Tibial artery (tissue), 4 donors: ENCODE data around the gene LEKR1.
"Not testable (repeated sequence)": the region's sequence is repeated elsewhere in the genome, so short reads cannot be mapped to it uniquely, and the experiment has no call there.

Experiments
- DNase-seq, 2 donors: peaks; one replicate each; pipeline ENCODE4 v3.0.0-alpha.2; 2019
- H3K27ac ChIP-seq, 2 donors: fragments of 200-600 bp; sonication (generic) in 1 of 2; 1 replicate in 1 of 2; 2 replicates in 1 of 2; pipeline ENCODE4 v1.5.1; 2018 to 2019; ENCODE audit warnings: mild to moderate bottlenecking in 1 of 2
- H3K27me3 ChIP-seq, 2 donors: fragments of 200-600 bp; sonication (generic) in 1 of 2; one replicate each; pipeline versions ENCODE4 v1.5.1 to v1.6.0; 2016 to 2019
- H3K36me3 ChIP-seq, 3 donors: fragments of 200-600 bp; sonication (generic) in 2 of 3; one replicate each; pipeline ENCODE4 v1.5.1; 2016 to 2019; ENCODE audit warnings: mild to moderate bottlenecking in 2 of 3
- H3K4me1 ChIP-seq, 4 donors: fragments of 200-600 bp; sonication (generic) in 2 of 4; 1 replicate in 3 of 4; 2 replicates in 1 of 4; pipeline ENCODE4 v1.5.1; 2016 to 2019
- H3K4me3 ChIP-seq, 2 donors: fragments of 200-600 bp; sonication (generic) in 1 of 2; 1 replicate in 1 of 2; 2 replicates in 1 of 2; pipeline ENCODE4 v1.5.1; 2018 to 2019; ENCODE audit warnings: mild to moderate bottlenecking in 2 of 2
- H3K9me3 ChIP-seq, 3 donors: fragments of 200-600 bp; sonication (generic) in 1 of 3; one replicate each; pipeline ENCODE4 v1.5.1; 2016 to 2019
- intact Hi-C: fragments of 100-400 bp; cut with DNase I; formaldehyde crosslinking; loops from one replicate; pipeline ENCODE4 v1.15.0; 2023; ENCODE audit warnings: low total_unique reads
- TF ChIP-seq, protein P1 (sequence below), 2 experiments: fragments of 200-600 bp in 1 of 2; fragments of 450-650 bp in 1 of 2; IDR thresholded peaks; one replicate each; pipeline ENCODE4 v1.5.1; 2017 to 2019; ENCODE audit warnings: antibody characterized with exemption in 2 of 2, mild to moderate bottlenecking in 1 of 2, moderate library complexity in 1 of 2

Gene LEKR1

DNA sequence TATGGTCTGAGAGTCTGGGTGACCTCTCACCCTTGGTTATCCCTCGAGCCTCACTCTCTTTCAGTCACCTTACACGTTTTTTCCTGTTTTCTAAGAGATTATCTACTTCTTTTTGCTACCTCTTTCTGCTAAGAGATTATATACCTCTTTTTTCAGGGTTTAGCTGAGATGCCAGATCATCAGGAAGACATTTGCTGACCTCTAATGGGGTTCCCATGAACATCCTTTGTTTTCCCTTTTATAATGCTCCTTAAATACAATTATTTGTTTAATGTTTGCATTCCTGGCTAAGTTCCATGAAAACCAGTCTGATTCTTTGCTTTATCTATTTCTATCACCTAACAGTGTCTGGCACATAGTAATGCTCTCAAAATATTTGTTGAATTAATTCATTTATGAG, 39.6 kb downstream of the LEKR1 start:
- Histone ChIP-seq H3K9me3 (no peaks in the 10 kb centered on the region), H3K4me1 (no peaks in the 10 kb centered on the region), H3K36me3 (no peaks in the 10 kb centered on the region), H3K27ac (no peak overlapping the region), H3K4me3 (no peak overlapping the region), H3K27me3 (no peaks in the 10 kb centered on the region)
- intact Hi-C loops, result no loop called here
- DNase-seq, result no peak
- TF ChIP-seq, protein P1, sequence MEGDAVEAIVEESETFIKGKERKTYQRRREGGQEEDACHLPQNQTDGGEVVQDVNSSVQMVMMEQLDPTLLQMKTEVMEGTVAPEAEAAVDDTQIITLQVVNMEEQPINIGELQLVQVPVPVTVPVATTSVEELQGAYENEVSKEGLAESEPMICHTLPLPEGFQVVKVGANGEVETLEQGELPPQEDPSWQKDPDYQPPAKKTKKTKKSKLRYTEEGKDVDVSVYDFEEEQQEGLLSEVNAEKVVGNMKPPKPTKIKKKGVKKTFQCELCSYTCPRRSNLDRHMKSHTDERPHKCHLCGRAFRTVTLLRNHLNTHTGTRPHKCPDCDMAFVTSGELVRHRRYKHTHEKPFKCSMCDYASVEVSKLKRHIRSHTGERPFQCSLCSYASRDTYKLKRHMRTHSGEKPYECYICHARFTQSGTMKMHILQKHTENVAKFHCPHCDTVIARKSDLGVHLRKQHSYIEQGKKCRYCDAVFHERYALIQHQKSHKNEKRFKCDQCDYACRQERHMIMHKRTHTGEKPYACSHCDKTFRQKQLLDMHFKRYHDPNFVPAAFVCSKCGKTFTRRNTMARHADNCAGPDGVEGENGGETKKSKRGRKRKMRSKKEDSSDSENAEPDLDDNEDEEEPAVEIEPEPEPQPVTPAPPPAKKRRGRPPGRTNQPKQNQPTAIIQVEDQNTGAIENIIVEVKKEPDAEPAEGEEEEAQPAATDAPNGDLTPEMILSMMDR (IDR thresholded peaks at IDR 0.05), result no peak

DNA sequence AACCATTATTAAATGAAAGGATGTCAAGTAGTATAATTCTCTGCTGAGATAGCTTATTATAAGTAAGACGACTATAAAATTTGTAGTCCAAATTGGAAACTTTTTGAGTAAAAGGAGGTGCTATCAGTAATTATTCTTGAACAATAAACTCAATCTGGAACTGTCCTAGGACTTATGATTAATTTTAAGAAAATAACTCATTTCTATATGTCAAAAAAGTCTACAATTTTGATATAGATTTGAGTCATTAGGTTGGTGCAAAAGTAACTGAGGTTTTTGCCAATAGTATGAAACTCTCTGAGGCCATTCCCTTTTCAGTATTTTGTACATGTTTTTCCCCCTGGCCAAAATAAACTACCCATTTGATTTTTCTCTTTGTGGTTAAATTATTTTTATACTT, 41.0 kb downstream of the LEKR1 start:
- Histone ChIP-seq H3K27ac (no peak overlapping the region), H3K27me3 (no peaks in the 10 kb centered on the region), H3K9me3 (no peaks in the 10 kb centered on the region), H3K4me3 (no peak overlapping the region), H3K36me3 (no peaks in the 10 kb centered on the region), H3K4me1 (no peaks in the 10 kb centered on the region)
- no peak for DNase-seq
- TF ChIP-seq, protein P1 (IDR thresholded peaks at IDR 0.05), result no peak
- intact Hi-C loops, result no loop called here

DNA sequence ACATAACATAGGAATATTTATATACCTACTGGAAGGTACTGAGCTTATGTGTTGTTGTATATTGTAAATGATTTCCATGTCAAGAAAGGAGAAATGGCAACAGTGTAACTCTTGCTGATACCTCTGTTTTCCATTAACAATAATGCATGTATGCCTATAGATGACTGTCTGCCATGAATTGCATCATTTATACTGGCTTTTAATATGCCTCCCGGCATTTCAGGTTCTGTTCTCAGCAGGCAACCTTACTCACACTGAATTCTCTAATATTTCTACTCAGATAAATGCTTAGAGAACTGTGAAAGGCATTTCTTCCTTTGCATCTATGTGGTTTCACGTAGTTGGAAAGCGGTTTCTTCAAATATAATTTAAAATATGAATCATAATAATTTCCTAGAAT, 41.8 kb downstream of the LEKR1 start:
- DNase-seq, result no peak
- Histone ChIP-seq H3K4me3 (no peak overlapping the region), H3K36me3 (peaks cover 0 to under 1% (median 0%) of the 10 kb centered on the region in 3 donors), H3K4me1 (no peaks in the 10 kb centered on the region), H3K9me3 (no peaks in the 10 kb centered on the region), H3K27ac (no peak overlapping the region), H3K27me3 (no peaks in the 10 kb centered on the region)
- TF ChIP-seq, protein P1 (IDR thresholded peaks at IDR 0.05), result no peak
- intact Hi-C loops, result no loop called here

DNA sequence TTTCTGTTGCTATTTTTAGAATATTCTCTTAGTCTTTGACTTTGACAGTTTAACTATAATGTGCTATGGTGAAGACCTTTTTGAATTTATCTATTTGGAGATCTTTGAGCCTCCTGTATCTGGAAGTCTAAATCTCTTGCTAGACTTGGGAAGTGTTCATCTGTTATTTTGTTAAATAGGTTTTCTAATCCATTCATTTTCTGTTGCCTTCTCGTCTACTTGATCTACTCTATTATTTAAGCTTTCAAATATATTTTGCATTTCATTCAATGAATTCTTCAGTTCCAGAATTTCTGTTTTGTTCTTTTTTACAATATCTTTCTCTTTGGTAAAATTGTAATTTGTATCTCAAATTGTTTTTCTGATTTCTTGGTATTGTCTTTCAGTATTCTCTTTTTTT, 47.8 kb downstream of the LEKR1 start:
- TF ChIP-seq, protein P1 (IDR thresholded peaks at IDR 0.05), result no peak
- no peaks in the 10 kb centered on the region for H3K4me1 ChIP-seq
- peaks cover 0 to 10% (median 0%) of the 10 kb centered on the region in 3 donors for H3K36me3 ChIP-seq

DNA sequence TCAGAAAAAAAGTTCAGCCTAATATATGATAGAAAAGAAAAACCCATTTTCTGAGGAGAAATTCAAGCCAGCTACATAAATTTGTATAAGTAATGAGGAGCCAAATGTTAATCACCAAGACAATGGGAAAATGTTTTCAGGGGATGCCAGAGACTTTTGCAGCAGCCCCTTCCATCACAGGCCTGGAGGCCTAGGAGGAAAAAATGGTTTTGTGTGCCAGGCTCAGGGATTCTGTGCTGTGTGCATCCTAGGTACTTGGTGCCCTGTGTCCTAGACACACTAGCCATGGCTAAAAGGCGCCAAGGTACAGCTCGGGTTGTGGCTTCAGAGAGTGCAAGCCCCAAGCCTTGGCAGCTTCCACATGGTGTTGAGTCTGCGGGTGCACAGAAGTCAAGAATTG, 53.3 kb downstream of the LEKR1 start:
- H3K4me1 ChIP-seq, H3K36me3 ChIP-seq, DNase-seq, H3K27me3 ChIP-seq, H3K27ac ChIP-seq, intact Hi-C loops, H3K4me3 ChIP-seq: not testable (repeated sequence)
- peaks cover 0 to 23% (median 15%) of the 10 kb centered on the region in 3 donors for H3K9me3 ChIP-seq

More for the DNA sequence above, 47.8 kb downstream of the LEKR1 start:
- peaks cover 0 to 31% (median 15%) of the 10 kb centered on the region in 3 donors for H3K9me3 ChIP-seq
- no peaks in the 10 kb centered on the region for H3K27me3 ChIP-seq
- no peak overlapping the region for H3K4me3 ChIP-seq
- H3K27ac ChIP-seq, result no peak overlapping the region
- intact Hi-C loops, result no loop called here
- no peak for DNase-seq

DNA sequence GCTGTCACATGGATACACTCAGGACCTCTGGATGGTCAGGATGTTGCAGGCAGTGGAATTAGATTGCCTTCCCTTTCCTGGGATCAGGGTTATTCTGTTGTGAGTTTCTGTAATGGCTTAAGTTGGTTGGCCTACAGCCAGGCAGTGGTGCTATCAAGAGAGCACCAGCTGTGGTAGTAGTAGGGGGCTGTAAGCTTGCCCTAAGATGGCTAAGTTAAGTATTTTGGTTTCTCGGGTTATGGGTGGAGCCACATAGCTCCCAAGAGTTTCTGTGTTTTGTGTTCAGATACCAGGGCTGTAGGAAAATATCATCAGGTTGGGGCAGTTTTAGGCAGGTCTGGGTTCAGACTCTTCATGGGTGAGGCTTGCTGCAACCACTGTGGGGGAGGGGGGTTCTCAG, 59.6 kb downstream of the LEKR1 start:
- TF ChIP-seq, protein P1 (IDR thresholded peaks at IDR 0.05), result no peak
- Histone ChIP-seq H3K27me3 (no peaks in the 10 kb centered on the region), H3K4me3 (no peak overlapping the region), H3K4me1 (peaks cover 0 to 19% (median 13%) of the 10 kb centered on the region in 4 donors), H3K36me3 (no peaks in the 10 kb centered on the region), H3K9me3 (peaks cover 0 to 4% (median 0%) of the 10 kb centered on the region in 3 donors), H3K27ac (no peak overlapping the region)
- intact Hi-C loops, result no loop called here
- no peak for DNase-seq
